ENCODE results near the gene PSG2. TPM values are rescaled to one million over a fixed set of nuclear protein-coding genes. Genes with fewer than 3 reads are reported as not detected.
"Not testable (repeated sequence)": the region's sequence is repeated elsewhere in the genome, so short reads cannot be mapped to it uniquely, and the experiment has no call there.

PSG2 gene
- total RNA-seq, 2 experiments from 2014 or later, result not detected

DNA sequence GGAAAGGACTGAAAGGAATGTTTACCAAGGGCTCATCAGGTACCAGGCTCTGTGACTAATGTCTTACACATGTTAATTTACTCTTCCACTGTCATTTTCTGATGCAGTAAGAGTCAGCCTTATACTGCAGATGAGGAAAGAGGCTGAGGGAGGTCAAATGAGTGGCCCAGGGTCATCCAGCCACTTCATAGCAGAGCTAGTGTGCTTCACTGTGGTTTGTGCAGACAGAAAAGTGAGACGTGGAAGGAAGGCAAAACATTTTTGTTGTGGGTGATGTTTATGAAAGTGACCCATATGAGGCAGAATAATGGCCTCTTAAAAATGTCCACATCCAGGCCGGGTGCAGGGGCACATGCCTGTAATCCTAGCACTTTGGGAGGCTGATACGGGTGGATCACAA lies 22.2 kb downstream of the PSG2 start:
- H3K9me3 Mint-ChIP-seq (ENCODE audit: insufficient read depth); DNase-seq; H3K4me1 Mint-ChIP-seq (ENCODE audit: low read depth); POLR2A ChIA-PET; H3K27ac Mint-ChIP-seq; CTCF ChIA-PET; H3K36me3 Mint-ChIP-seq (ENCODE audit: low read depth); ATAC-seq; H3K27me3 Mint-ChIP-seq (ENCODE audit: low read depth); H3K4me3 Mint-ChIP-seq: not testable (repeated sequence)

DNA sequence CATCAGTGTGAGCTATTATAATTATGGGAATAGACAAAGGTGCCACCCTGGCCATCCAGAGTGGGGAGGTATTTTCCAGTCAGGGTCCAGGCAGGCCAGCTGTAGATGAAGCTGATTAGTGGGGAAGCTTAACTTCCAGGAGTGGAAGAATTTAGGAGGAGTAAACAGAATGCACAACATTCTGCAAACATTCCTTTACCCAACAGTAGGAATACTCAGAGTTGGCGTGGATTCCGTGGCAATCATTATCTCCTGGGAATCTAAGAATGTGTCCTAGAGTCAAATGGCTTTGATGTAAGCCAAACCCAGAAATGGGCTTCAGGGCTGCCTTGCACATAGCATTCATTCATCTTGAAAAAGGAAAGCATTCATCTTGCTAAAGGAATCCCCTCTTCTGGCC lies 23.0 kb downstream of the PSG2 start:
- H3K9me3 Mint-ChIP-seq (ENCODE audit: insufficient read depth), result peaks cover 14% of the 10 kb centered on the region
- H3K27me3 Mint-ChIP-seq (ENCODE audit: low read depth); ATAC-seq; H3K4me1 Mint-ChIP-seq (ENCODE audit: low read depth); DNase-seq; CTCF ChIA-PET; POLR2A ChIA-PET; H3K36me3 Mint-ChIP-seq (ENCODE audit: low read depth); H3K4me3 Mint-ChIP-seq; H3K27ac Mint-ChIP-seq: not testable (repeated sequence)

DNA sequence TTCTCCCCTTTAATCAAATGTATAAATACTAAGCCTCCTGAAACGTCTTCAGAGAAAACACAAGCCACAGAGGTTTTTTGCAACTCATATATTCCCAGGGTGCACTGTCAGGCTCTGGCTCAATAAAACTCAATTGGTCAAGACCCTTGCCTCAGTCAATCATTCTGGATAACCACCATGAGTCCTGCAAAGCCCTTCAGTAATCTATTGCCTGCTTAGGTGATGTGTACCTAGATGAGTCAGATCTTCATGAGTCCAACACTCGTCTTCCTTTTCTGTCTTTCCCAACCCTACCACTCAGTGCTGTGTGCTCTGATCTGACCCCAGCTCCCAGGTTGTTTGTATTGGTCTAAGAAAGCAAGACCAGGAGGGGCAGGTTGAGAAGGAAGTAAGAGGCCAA lies 24.1 kb downstream of the PSG2 start:
- H3K4me1 Mint-ChIP-seq (ENCODE audit: low read depth); DNase-seq; H3K27me3 Mint-ChIP-seq (ENCODE audit: low read depth); H3K4me3 Mint-ChIP-seq; H3K36me3 Mint-ChIP-seq (ENCODE audit: low read depth); H3K27ac Mint-ChIP-seq; CTCF ChIA-PET; ATAC-seq; POLR2A ChIA-PET: not testable (repeated sequence)
- H3K9me3 Mint-ChIP-seq (ENCODE audit: insufficient read depth), result peaks cover 18% of the 10 kb centered on the region

DNA sequence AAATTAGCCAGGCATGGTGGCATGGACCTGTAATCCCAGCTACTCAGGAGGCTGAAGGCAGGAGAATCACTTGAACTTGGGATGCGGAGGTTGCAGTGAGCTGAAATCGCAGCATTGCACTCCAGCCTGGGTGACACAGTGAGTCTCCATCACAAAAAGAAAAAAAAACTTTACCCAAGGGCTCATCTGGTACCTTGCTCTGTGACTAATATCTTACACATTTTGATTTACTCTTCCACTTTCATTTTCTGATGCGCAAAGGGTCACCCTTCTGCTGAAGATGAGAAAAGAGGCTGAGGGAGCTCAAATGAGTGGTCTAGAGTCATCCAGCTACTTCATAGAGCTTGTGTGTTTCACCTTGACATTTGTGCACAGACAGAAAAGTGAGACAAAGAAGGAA lies 34.5 kb downstream of the PSG2 start:
- POLR2A ChIA-PET; ATAC-seq; CTCF ChIA-PET; H3K27me3 Mint-ChIP-seq (ENCODE audit: low read depth); H3K4me1 Mint-ChIP-seq (ENCODE audit: low read depth); H3K9me3 Mint-ChIP-seq (ENCODE audit: insufficient read depth); H3K36me3 Mint-ChIP-seq (ENCODE audit: low read depth); H3K27ac Mint-ChIP-seq; H3K4me3 Mint-ChIP-seq; DNase-seq: not testable (repeated sequence)

DNA sequence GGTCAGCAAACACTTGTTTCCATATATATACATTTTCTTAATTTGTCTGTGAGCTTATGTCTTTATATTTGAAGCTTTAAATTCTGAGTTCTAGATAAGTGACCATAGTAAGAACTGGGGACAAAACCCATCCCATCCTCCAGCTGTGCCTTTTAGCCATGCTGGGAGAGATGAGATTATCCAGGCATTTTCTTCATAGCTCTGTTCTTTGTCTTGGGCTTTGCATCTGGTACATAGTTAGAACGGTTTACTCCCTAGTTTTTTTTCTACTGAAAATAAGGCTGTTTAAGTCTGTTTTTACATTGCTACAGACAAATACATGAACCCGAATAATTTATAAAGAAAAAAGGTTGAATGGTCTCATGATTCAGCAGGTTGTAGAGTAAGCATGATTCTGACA lies 35.9 kb downstream of the PSG2 start:
- ATAC-seq; H3K4me1 Mint-ChIP-seq (ENCODE audit: low read depth); H3K36me3 Mint-ChIP-seq (ENCODE audit: low read depth); POLR2A ChIA-PET; H3K4me3 Mint-ChIP-seq; H3K9me3 Mint-ChIP-seq (ENCODE audit: insufficient read depth); H3K27me3 Mint-ChIP-seq (ENCODE audit: low read depth); DNase-seq; H3K27ac Mint-ChIP-seq; CTCF ChIA-PET: not testable (repeated sequence)

DNA sequence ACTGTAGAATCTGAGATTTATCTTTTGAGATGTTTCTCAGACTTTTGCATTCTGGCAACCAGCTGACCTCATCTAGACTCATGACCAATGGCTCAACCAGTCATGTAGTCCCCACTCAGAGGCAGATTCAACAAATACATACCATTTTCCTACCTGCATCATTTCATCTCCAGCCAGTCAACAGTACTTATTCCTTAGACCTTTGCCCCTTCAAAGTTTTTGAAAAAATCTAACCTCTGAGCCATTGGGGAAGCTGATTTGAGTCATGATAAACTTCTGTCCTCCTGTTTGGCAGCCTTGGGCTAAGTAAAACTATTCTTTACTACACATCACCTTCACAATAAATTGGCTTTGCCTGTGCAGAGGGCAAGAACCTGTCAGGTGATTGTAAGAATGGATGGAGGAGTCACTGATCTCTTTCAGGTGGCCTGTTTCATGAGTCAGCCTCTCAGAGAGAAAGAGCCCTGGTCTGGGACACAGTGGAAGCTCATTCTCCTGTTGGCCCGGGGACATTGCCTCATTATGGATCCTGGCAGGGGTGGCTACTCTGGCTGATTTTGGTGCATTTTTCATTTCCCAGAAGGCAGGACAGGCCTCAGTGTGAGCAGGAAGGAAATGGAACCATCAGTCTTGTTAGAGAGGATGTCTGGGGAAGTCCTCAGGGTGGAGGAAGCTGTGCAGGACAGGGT lies 38.9 kb downstream of the PSG2 start:
- POLR2A ChIA-PET; H3K4me1 Mint-ChIP-seq (ENCODE audit: low read depth); ATAC-seq; H3K9me3 Mint-ChIP-seq (ENCODE audit: insufficient read depth); H3K4me3 Mint-ChIP-seq; CTCF ChIA-PET; H3K27ac Mint-ChIP-seq; H3K27me3 Mint-ChIP-seq (ENCODE audit: low read depth); DNase-seq; H3K36me3 Mint-ChIP-seq (ENCODE audit: low read depth): not testable (repeated sequence)

DNA sequence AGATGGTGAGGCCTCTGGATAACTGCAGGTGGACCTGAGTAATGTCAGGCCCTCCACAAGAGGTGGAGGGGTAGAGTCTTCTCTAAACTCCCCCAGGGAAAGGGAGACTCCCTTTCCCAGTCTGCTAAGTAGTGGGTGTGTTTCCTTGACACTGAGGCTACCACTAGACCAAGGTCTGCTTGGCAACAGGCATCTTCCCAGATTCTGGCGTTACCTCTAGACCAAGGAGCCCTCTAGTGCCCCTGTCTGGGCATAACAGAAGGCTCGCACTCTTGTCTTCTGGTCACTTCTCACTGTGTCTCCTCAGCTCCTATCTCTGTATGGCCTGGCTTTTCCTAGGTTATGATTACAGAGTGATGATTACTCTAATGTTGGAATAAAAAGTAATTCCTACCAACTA lies 50.9 kb downstream of the PSG2 start:
- H3K4me1 Mint-ChIP-seq (ENCODE audit: low read depth); DNase-seq; POLR2A ChIA-PET; H3K4me3 Mint-ChIP-seq; ATAC-seq; H3K36me3 Mint-ChIP-seq (ENCODE audit: low read depth); H3K9me3 Mint-ChIP-seq (ENCODE audit: insufficient read depth); CTCF ChIA-PET; H3K27ac Mint-ChIP-seq; H3K27me3 Mint-ChIP-seq (ENCODE audit: low read depth): not testable (repeated sequence)

DNA sequence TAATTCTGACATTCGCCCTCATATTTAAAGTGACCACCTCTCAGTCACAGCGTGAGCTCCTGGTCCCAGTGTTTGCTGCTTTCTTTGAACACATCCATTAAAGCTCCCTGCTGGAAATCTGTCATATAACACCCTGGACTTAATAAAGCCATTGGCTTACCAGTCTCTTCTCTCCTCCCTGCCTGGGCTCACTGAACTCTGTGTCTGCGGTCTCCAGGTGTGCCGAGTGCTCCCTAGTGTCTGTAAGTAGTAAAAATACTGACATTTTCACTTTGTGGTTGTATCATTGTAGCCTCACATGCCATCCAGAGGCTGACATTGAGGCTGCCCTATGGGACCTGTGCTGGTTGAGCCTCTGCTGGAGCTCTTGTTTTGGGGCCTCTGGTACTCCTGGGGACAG lies 53.6 kb downstream of the PSG2 start:
- ATAC-seq (no peak), DNase-seq (no peak)
- no peaks in the 10 kb centered on the region for H3K36me3 Mint-ChIP-seq (ENCODE audit: low read depth)
- H3K27ac Mint-ChIP-seq, result no peak overlapping the region
- H3K4me1 Mint-ChIP-seq (ENCODE audit: low read depth), result no peaks in the 10 kb centered on the region
- POLR2A ChIA-PET, result no interaction called here
- CTCF ChIA-PET, result no interaction called here
- H3K9me3 Mint-ChIP-seq (ENCODE audit: insufficient read depth), result no peaks in the 10 kb centered on the region
- H3K27me3 Mint-ChIP-seq (ENCODE audit: low read depth), result no peaks in the 10 kb centered on the region
- H3K4me3 Mint-ChIP-seq, result no peak overlapping the region

DNA sequence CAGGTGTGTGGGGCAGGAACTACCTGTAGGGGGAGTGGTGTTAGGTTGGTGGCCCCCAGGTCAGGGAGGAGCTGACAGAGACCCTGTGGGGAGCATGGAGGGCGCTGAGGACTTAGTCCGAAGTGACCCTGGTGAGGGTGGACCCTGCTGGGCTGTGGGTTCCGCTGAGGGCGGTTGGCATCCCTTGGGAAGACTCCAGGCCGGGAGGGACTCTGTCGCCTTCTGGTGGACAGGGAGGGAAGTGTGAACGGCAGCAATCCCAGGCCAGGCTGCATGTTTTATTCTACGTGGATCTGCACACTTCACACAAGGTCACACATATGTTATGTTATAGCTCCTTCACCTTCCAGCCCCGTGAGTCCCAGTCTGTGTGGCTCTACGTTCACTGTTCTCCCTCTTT lies 54.5 kb downstream of the PSG2 start:
- H3K4me1 Mint-ChIP-seq (ENCODE audit: low read depth); H3K4me3 Mint-ChIP-seq; DNase-seq; CTCF ChIA-PET; H3K27me3 Mint-ChIP-seq (ENCODE audit: low read depth); H3K9me3 Mint-ChIP-seq (ENCODE audit: insufficient read depth); POLR2A ChIA-PET; H3K36me3 Mint-ChIP-seq (ENCODE audit: low read depth); ATAC-seq; H3K27ac Mint-ChIP-seq: not testable (repeated sequence)

DNA sequence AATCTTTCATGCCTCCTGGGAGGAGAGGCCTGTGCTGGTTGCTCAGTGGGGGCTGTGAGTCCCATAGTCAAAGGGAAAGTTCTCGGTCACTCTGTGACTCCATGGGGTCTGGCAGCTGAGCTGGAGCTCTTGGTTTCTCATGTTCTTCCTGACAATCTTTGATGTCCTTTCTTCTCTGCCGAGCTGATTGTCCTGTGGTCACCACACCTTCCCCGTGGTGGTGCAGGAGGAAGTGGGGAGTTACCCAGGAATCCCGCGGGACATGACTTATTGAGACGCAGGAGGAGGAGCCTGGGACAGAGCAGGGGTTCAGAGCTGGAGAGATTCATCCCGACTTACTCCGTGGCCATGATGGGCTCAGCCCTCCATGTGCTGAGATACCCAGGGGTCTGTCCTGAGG lies 55.4 kb downstream of the PSG2 start:
- H3K9me3 Mint-ChIP-seq (ENCODE audit: insufficient read depth); H3K4me3 Mint-ChIP-seq; H3K27ac Mint-ChIP-seq; POLR2A ChIA-PET; H3K36me3 Mint-ChIP-seq (ENCODE audit: low read depth); DNase-seq; CTCF ChIA-PET; ATAC-seq; H3K4me1 Mint-ChIP-seq (ENCODE audit: low read depth); H3K27me3 Mint-ChIP-seq (ENCODE audit: low read depth): not testable (repeated sequence)

DNA sequence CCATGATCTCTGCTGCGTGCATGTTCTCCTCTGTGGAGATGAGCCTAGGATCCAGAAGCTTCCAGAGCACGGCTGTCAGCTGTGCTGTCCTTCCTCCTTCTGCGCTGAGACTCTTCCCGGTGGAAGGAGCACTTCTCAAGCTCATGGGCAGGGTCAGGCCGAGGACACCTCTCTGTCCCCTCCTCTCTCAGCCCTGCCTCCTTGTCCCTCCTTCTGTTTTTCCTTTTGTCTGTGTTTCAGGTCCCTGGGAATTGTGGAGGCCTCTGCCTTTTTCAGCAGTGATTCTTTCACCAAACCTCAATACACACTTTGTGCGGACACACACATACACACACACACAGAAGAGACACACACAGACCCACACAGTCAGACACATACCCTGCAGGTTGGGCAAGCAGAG lies 56.1 kb downstream of the PSG2 start, which contains the start of gene PSG11:
TSS of gene PSG11 (minus strand) at position 101 of the 400 bp plus-strand sequence. CDS start at position 4, 97 bp downstream.
- H3K4me3 Mint-ChIP-seq; POLR2A ChIA-PET; H3K27me3 Mint-ChIP-seq (ENCODE audit: low read depth); H3K4me1 Mint-ChIP-seq (ENCODE audit: low read depth); ATAC-seq; H3K27ac Mint-ChIP-seq; H3K9me3 Mint-ChIP-seq (ENCODE audit: insufficient read depth); H3K36me3 Mint-ChIP-seq (ENCODE audit: low read depth); CTCF ChIA-PET; DNase-seq: not testable (repeated sequence)

DNA sequence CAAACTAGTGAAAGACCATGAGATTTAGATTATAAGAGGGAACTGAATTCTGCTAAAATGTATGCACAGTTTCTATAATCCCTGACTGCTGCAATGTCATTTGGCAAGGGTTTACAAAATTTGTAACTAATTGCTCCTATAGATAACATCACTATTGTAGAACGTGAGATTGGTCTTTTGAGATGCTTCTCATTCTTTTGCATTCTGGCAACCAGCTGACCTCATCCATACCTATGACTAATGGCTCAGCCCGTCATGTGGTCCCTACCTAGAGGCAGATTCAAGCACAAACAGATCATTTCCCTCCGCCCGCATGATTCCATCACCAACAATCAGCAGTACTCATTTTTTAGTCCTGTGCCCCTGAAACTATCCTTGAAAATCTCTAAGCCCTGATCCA lies 60.4 kb downstream of the PSG2 start:
- H3K9me3 Mint-ChIP-seq (ENCODE audit: insufficient read depth); H3K4me3 Mint-ChIP-seq; POLR2A ChIA-PET; H3K4me1 Mint-ChIP-seq (ENCODE audit: low read depth); CTCF ChIA-PET; DNase-seq; ATAC-seq; H3K36me3 Mint-ChIP-seq (ENCODE audit: low read depth); H3K27me3 Mint-ChIP-seq (ENCODE audit: low read depth); H3K27ac Mint-ChIP-seq: not testable (repeated sequence)

DNA sequence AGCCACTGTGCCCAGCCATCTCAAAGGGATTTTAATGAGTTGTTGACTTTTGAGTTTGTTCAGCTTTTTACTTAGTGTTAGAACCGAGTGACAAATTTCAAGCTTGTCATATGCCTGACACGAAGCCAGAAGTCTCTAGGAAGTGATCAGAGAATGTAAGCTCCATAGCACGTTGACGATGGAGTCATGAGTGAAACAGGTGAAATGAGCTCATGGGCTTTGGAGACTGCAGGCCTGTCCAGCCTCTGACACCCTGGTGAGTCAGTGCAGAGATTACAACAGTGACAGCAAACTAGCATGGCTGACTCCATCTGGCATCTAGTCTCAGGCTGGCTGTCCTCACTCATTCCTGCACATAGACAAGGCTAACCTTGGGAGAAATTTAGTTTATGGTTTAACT lies 60.9 kb downstream of the PSG2 start:
- CTCF ChIA-PET; H3K27me3 Mint-ChIP-seq (ENCODE audit: low read depth); H3K4me3 Mint-ChIP-seq; H3K4me1 Mint-ChIP-seq (ENCODE audit: low read depth); ATAC-seq; POLR2A ChIA-PET; H3K36me3 Mint-ChIP-seq (ENCODE audit: low read depth); H3K9me3 Mint-ChIP-seq (ENCODE audit: insufficient read depth); H3K27ac Mint-ChIP-seq; DNase-seq: not testable (repeated sequence)
